GM19099 (cell line): Measurements from ENCODE around the gene UBE3B.

Experiments used
- POLR2A ChIP-seq: IDR thresholded peaks from 3 replicates; pipeline ENCODE4 v1.6.1; 2011; ENCODE audit warnings: low read depth; ENCODE audit not compliant: insufficient read length; ENCODE audit errors: extremely low read depth

Gene UBE3B

GRCh38 chr12:109482491-109482890 is 5.1 kb downstream of the UBE3B start:
- TF ChIP-seq POLR2A = no peak

- no peak for TF ChIP-seq POLR2A
These were observed 5.5 kb downstream of the UBE3B start for GRCh38 chr12:109482894-109483293.

GRCh38 chr12:109483346-109483745 is 5.9 kb downstream of the UBE3B start:
- TF ChIP-seq POLR2A = no peak

GRCh38 chr12:109485201-109485600 is 7.8 kb downstream of the UBE3B start:
- no peak for TF ChIP-seq POLR2A

GRCh38 chr12:109487181-109488050 is 10.0 kb downstream of the UBE3B start:
- no peak for TF ChIP-seq POLR2A

- no peak for TF ChIP-seq POLR2A
These were observed 10.7 kb downstream of the UBE3B start for GRCh38 chr12:109488051-109488665.

- no peak for TF ChIP-seq POLR2A
These were observed 11.9 kb downstream of the UBE3B start for GRCh38 chr12:109489016-109489954.

GRCh38 chr12:109489955-109490565 is 12.6 kb downstream of the UBE3B start:
- no peak for TF ChIP-seq POLR2A

GRCh38 chr12:109491671-109492070 is 14.2 kb downstream of the UBE3B start:
- no peak for TF ChIP-seq POLR2A

GRCh38 chr12:109492371-109492770 is 14.9 kb downstream of the UBE3B start:
- TF ChIP-seq POLR2A = no peak

GRCh38 chr12:109493090-109493489 is 15.7 kb downstream of the UBE3B start:
- TF ChIP-seq POLR2A = no peak

- TF ChIP-seq POLR2A = no peak
These were observed 16.5 kb downstream of the UBE3B start for GRCh38 chr12:109493938-109494337.

- no peak for TF ChIP-seq POLR2A
These were observed 17.0 kb downstream of the UBE3B start for GRCh38 chr12:109494348-109494881.

- no peak for TF ChIP-seq POLR2A
These were observed 17.6 kb downstream of the UBE3B start for GRCh38 chr12:109495012-109495411.

GRCh38 chr12:109496306-109496705 is 18.9 kb downstream of the UBE3B start:
- no peak for TF ChIP-seq POLR2A

- no peak for TF ChIP-seq POLR2A
These were observed 20.2 kb downstream of the UBE3B start for GRCh38 chr12:109497675-109498074.
